HG03558 (cell line): Measurements from ENCODE around the gene ICAM5.

ENCODE experiments used
- ATAC-seq: cut with Tn5 transposase; IDR thresholded peaks from one replicate; pipeline ENCODE4 v1.9.1; 2021; ENCODE audit warnings: moderate number of reproducible peaks; ENCODE audit not compliant: unreplicated experiment; ENCODE audit errors: extremely low read depth

The ICAM5 gene

DNA sequence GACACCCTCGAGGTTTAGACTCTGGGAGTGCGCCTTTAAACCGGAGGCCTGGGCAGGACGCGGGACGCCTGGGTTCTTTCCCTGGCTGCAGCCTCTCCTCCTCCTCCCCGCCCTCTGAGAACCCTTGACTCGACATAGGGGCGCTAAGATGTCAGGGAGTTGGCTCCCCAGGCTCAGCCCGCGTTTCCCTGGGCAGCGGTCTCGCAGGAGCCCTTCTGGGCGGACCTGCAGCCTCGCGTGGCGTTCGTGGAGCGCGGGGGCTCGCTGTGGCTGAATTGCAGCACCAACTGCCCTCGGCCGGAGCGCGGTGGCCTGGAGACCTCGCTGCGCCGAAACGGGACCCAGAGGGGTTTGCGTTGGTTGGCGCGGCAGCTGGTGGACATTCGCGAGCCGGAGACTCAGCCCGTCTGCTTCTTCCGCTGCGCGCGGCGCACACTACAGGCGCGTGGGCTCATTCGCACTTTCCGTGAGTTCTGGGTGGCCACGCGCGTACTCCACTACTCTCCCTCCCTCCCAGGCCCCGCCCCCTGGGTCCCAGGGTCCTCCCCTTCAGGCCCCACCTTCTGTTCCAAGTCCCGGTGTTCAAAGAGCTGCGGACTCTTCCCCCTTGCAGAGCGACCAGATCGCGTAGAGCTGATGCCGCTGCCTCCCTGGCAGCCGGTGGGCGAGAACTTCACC, 1.3 kb downstream of the ICAM5 start:
- no peak for ATAC-seq

DNA sequence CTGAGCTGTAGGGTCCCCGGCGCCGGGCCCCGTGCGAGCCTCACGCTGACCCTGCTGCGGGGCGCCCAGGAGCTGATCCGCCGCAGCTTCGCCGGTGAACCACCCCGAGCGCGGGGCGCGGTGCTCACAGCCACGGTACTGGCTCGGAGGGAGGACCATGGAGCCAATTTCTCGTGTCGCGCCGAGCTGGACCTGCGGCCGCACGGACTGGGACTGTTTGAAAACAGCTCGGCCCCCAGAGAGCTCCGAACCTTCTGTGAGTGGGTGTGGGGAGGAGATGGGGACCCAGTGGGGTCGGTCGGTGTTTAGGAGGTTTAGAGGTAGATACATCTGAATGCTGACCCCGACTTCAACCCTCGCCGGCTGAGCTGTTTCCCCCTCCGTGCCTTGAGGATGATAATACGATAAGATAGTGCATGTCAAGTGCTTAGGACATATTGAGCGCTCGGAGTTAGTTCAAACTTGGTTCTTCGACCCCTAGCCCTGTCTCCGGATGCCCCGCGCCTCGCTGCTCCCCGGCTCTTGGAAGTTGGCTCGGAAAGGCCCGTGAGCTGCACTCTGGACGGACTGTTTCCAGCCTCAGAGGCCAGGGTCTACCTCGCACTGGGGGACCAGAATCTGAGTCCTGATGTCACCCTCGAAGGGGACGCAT, 1.9 kb downstream of the ICAM5 start:
- no peak for ATAC-seq

- ATAC-seq, result no peak
Measured at GRCh38 chr19:10292206-10292788, 2.5 kb downstream of the ICAM5 start.

GRCh38 chr19:10292789-10293636, 3.3 kb downstream of the ICAM5 start:
- ATAC-seq, result no peak

GRCh38 chr19:10293637-10294367, 4.0 kb downstream of the ICAM5 start:
- no peak for ATAC-seq

GRCh38 chr19:10294368-10294697, 4.6 kb downstream of the ICAM5 start:
- no peak for ATAC-seq

- ATAC-seq, result no peak
Measured at GRCh38 chr19:10295305-10295846, 5.6 kb downstream of the ICAM5 start.

DNA sequence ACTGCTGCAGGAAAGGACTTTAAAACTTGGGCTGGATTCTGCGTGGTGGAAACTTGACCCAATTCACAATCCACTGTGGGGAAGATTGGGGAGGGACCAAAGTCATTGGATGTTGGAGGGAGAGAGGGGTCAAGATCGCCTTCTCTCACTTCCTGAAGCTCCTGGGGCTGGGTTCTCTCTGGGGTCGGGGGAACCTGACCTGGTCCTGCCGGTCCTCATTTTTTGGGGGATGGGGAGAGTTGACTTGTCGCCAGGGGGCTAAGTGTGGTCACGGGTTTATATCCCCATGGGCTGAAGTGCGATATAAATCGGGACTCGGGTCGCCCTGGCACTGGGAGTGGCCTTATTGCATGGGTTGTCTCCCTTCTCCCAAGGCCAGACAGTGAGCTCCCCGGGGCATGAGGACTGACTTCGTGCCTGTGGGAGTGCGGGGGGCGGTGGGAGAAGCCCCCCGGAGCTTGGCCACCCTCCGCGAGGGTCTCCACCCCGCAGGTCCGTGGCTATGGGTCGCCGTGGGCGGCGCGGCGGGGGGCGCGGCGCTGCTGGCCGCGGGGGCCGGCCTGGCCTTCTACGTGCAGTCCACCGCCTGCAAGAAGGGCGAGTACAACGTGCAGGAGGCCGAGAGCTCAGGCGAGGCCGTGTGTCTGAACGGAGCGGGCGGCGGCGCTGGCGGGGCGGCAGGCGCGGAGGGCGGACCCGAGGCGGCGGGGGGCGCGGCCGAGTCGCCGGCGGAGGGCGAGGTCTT, 6.3 kb downstream of the ICAM5 start:
- no peak for ATAC-seq

DNA sequence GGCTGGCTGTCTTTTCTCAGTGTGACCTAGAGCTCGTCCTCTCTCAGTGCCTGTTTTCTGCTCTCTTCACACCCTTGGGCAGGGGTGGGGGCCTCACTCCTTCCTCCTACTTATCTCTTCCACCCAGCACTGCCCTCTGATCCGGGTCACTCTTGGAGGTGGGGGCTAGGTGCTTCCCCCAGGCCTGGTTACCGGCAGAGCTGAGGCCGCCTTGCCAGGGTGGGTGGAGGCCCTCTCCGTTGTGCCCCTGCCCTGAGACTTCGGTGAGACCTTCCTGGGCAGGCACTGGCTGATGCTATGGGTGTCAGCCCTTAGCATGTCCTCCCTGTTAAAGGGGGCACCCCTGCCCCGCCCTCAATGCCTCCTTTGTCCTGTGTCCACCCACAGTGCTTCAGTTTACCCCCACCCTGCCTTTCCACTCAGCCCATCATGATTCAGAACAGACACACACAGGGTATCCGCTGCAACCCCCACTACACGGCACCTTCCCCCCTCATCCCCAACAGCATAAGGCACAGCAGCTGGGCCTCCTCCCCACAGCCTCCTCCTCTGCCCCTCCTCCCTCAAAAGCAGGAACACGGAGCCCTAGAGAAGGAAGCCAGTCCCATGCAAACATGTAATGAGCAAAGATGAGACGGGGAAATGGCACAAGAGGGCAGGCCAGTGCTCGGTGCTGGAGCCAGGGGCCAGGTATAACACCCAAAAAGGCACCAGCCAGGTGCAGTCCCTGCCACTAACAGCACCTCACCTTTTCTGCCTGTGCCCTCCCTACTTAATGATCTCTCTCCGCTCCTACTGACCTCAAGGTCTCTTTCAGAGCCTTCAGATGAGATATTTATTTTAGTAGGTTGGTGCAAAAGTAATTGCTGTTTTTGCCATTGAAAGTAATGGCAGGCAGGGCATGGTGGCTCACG, 10.1 kb downstream of the ICAM5 start:
- no peak for ATAC-seq

DNA sequence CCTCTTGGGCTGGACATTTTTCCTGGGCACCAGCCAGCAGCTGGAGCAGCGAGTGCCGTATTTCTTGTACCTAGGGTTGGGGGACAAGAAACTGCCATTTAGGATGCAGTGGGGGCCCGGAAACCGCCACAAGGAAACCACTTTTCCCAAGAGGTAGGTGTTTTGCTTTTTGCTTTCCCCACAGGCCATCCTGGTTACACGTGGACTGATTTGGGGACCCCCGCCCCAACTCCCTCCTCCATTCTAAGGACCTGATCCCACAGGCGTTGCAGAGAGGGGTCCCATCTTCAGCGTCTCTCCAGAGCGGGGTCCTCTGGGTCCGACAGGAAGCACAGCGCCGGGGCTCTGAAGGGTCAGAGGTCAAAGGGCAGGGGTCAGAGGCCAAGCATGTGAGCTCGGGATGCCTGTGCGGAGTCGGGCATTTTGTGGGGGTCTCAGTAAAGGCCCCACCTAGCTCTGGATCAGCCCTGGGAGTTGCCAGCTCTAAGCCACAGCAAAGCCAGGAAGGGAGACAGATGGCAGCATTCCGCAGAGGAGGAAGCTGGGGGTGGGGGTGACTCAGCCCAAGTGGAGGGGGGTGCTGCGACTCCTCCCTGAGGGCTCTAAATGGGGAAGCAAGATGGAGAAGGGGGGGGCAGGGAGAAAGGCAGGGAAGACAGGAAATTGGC, 15.5 kb downstream of the ICAM5 start:
- ATAC-seq, result no peak

GRCh38 chr19:10306327-10306726, 16.6 kb downstream of the ICAM5 start:
- ATAC-seq, result no peak

- no peak for ATAC-seq
Measured at GRCh38 chr19:10309423-10309822, 19.7 kb downstream of the ICAM5 start, which contains the start of gene ZGLP1. ZGLP1 (minus strand) TSS chr19:10309815.

- peak; percentile 74 for ATAC-seq
Measured at GRCh38 chr19:10315335-10316214, 25.8 kb downstream of the ICAM5 start, which contains the start of gene FDX2. FDX2 (minus strand) TSS chr19:10316015; CDS start chr19:10315996, 19 bp downstream.

GRCh38 chr19:10316229-10317044, 26.7 kb downstream of the ICAM5 start:
- no peak for ATAC-seq

DNA sequence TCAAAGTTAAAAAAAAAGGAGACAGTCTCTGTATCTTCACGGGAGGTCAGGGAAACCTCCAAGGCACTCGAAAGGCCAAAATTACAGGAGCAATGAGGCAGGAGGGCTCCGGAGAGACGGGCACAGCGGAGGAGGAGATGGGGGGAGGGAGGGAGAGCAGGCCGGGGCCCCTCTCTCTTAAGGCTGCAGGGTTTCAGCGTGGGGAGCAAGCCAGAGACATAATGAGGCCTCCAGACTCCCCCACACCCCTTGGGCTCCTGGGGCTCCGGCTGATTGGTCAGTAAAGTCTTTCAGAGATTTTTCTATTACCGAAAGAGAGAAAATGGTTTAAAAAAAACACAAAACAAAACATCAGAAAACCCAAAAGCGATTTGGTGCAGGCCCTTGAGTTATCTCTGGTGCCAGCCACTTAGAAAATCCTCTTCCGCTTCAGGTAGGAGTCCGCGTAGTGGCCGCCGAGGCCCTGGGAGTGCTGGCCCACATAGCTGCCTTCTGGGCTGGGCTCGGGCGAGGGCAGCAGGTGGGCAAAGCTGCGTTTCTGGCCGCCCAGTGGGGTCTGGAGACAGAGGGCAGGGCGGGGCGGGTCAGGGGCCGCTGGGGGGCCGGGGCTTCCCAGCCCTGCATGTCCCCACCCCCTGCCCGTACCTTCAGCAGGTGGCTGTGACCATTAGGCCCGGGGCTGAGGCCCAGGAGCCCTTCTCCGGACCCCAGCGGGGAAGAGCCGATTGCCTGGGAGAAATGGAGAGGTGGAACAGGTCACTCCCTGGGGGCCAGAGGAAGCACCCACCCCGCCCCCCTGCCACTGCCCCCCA, 27.5 kb downstream of the ICAM5 start:
- no peak for ATAC-seq
